Type B pancreatic cell (in vitro differentiated cells): Measurements from ENCODE around the gene TEX54. TPM values are rescaled to one million over a fixed set of nuclear protein-coding genes. Genes with fewer than 3 reads are reported as not detected.
A peak's percentile ranks its signal among the peaks of the same experiment; 100 is the strongest.

ENCODE experiments used
- DNase-seq: peaks from one replicate; pipeline ENCODE4 v3.0.0; 2021; ENCODE audit warnings: mixed read lengths; ENCODE audit not compliant: unreplicated experiment; ENCODE audit errors: extremely low spot score
- H3K27ac Mint-ChIP-seq: 2 replicates; pipeline ENCODE4 v1.8.0; 2021; ENCODE audit warnings: mild to moderate bottlenecking, mixed read lengths
- H3K27me3 Mint-ChIP-seq: 2 replicates; pipeline ENCODE4 v1.8.0; 2021; ENCODE audit warnings: mixed read lengths
- H3K36me3 Mint-ChIP-seq: 2 replicates; pipeline ENCODE4 v1.8.0; 2021; ENCODE audit warnings: mixed read lengths
- H3K4me1 Mint-ChIP-seq: one replicate; pipeline ENCODE4 v1.8.0; 2021; ENCODE audit warnings: mixed read lengths; ENCODE audit not compliant: unreplicated experiment
- H3K4me3 Mint-ChIP-seq: 2 replicates; pipeline ENCODE4 v1.8.0; 2021; ENCODE audit warnings: mild to moderate bottlenecking, mixed read lengths
- H3K9me3 Mint-ChIP-seq: 2 replicates; pipeline ENCODE4 v1.8.0; 2021; ENCODE audit warnings: mixed read lengths
- total RNA-seq: library from RNA; stranded (reverse); gene quantifications from 2 replicates; pipeline ENCODE4 v1.2.1, GENCODE V29; 2021; ENCODE audit warnings: low replicate concordance
- TF ChIP-seq, protein P1 (sequence below): fragments of 200-600 bp; sonication (generic); conservative IDR thresholded peaks from 2 replicates; pipeline ENCODE4 v1.5.0; 2021; ENCODE audit warnings: antibody characterized with exemption, mild to moderate bottlenecking

The TEX54 gene
- total RNA-seq, 1 donor from 2014 or later: not detected

GRCh38 chr11:62852523-62853188 is 20.0 kb upstream of the TEX54 start:
- Mint-ChIP-seq H3K36me3 (peaks cover 38% of the 10 kb centered on the region), H3K4me3 (peak overlapping the region; percentile 97), H3K27me3 (no peaks in the 10 kb centered on the region), H3K27ac (peak overlapping the region; percentile 96), H3K4me1 (peaks cover 30% of the 10 kb centered on the region), H3K9me3 (no peaks in the 10 kb centered on the region)
- DNase-seq: no peak
- TF ChIP-seq, protein P1, sequence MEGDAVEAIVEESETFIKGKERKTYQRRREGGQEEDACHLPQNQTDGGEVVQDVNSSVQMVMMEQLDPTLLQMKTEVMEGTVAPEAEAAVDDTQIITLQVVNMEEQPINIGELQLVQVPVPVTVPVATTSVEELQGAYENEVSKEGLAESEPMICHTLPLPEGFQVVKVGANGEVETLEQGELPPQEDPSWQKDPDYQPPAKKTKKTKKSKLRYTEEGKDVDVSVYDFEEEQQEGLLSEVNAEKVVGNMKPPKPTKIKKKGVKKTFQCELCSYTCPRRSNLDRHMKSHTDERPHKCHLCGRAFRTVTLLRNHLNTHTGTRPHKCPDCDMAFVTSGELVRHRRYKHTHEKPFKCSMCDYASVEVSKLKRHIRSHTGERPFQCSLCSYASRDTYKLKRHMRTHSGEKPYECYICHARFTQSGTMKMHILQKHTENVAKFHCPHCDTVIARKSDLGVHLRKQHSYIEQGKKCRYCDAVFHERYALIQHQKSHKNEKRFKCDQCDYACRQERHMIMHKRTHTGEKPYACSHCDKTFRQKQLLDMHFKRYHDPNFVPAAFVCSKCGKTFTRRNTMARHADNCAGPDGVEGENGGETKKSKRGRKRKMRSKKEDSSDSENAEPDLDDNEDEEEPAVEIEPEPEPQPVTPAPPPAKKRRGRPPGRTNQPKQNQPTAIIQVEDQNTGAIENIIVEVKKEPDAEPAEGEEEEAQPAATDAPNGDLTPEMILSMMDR: no peak

- peak overlapping the region; percentile 78 for H3K4me3 Mint-ChIP-seq
Observed at GRCh38 chr11:62851807-62852522, 19.3 kb upstream of the TEX54 start.

DNA sequence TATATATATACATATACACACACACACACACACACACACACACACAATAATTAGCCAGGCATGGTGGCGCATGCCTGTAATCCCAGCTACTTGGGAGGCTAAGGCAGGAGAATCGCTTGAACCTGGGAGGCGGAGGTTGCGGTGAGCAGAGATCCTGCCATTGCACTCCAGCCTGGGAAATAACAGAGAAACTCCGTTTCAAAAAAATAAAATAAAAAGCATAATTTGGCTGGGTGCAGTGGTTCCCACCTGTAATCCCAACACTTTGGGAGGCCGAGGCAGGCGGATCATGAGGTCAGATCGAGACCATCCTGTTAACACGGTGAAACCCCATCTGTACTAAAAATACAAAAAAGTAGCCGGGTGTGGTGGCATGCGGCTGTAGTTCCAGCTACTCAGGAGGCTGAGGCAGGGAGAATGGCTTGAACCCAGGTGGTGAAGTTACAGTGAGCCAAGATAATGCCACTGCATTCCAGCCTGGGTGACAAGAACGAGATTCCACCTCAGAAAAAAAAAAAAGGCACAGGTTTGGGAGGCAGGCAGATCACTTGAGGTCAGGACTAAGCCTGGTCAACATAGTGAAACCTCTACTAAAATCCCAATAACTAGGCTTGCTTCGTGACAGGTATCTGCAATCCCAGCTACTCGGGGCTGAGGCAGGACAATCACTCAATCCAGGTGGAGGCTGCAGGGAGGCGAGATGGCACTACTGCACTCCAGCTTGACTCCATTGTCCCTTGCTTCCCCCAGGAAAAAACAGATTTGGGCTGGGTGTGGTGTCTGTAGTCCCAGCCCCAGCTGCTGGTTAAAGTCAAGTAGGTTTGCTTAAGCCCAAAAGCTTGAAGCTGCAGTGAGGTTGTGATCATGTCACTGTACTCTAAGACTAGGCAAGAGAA is 18.5 kb upstream of the TEX54 start:
- Mint-ChIP-seq H3K4me1 (peaks cover 28% of the 10 kb centered on the region), H3K4me3 (peak overlapping the region; percentile 78), H3K27ac (peak overlapping the region; percentile 84), H3K36me3 (peaks cover 38% of the 10 kb centered on the region), H3K9me3 (no peaks in the 10 kb centered on the region), H3K27me3 (no peaks in the 10 kb centered on the region)
- no peak for DNase-seq
- TF ChIP-seq, protein P1: no peak

More at GRCh38 chr11:62851807-62852522, 19.3 kb upstream of the TEX54 start:
- H3K27ac Mint-ChIP-seq: peak overlapping the region; percentile 84
- peaks cover 28% of the 10 kb centered on the region for H3K4me1 Mint-ChIP-seq
- no peaks in the 10 kb centered on the region for H3K27me3 Mint-ChIP-seq
- H3K9me3 Mint-ChIP-seq: no peaks in the 10 kb centered on the region
- no peak for DNase-seq
- peaks cover 38% of the 10 kb centered on the region for H3K36me3 Mint-ChIP-seq
- TF ChIP-seq, protein P1: no peak

- TF ChIP-seq, protein P1: no peak
- peaks cover 17% of the 10 kb centered on the region for H3K4me1 Mint-ChIP-seq
- H3K27ac Mint-ChIP-seq: peak overlapping the region; percentile 26
- no peaks in the 10 kb centered on the region for H3K27me3 Mint-ChIP-seq
- no peak overlapping the region for H3K4me3 Mint-ChIP-seq
- DNase-seq: no peak
- H3K9me3 Mint-ChIP-seq: no peaks in the 10 kb centered on the region
- peaks cover 8% of the 10 kb centered on the region for H3K36me3 Mint-ChIP-seq
Observed at GRCh38 chr11:62847767-62848314, 15.2 kb upstream of the TEX54 start.

DNA sequence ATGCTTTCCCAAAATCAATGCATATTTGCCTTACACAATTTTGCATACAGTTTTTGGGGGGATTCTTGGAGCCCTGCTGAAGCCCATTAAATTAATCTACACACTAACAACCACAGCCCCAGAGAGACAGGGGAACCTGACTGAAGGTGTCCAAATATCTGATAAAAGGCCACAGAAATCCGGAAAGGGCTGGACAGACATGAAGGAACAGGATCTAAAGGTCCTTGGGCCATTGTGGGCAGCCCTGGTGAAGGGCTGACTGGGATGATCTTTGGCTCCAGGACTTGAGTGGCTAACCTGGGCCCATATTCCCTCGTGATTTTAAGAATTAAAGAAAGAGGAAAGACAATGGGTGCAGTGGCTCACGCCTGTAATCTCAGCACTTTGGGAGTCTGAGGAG is 13.5 kb upstream of the TEX54 start:
- no peak overlapping the region for H3K27ac Mint-ChIP-seq
- TF ChIP-seq, protein P1: no peak
- H3K4me1 Mint-ChIP-seq: peaks cover 8% of the 10 kb centered on the region
- no peak overlapping the region for H3K4me3 Mint-ChIP-seq
- H3K36me3 Mint-ChIP-seq: no peaks in the 10 kb centered on the region
- H3K27me3 Mint-ChIP-seq: no peaks in the 10 kb centered on the region
- DNase-seq: no peak
- no peaks in the 10 kb centered on the region for H3K9me3 Mint-ChIP-seq
